B cell (primary cell): Measurements from ENCODE around the gene ZNF609. TPM values are rescaled to one million over a fixed set of nuclear protein-coding genes. Genes with fewer than 3 reads are reported as not detected.

ENCODE experiments used
- ATAC-seq: fragments of 200-7000 bp; cut with Tn5 transposase; one replicate; pipeline ENCODE4 v1.10.0; 2021; ENCODE audit warnings: low read depth, mild to moderate bottlenecking, moderate number of reproducible peaks, moderate library complexity
- CTCF ChIA-PET: fragments of 350-600 bp; sonication (Branson Sonifier 250); formaldehyde crosslinking; loops from one replicate; lab custom pipeline; 2021; ENCODE audit warnings: antibody characterized with exemption, inconsistent platforms; lab: Charles Lee
- POLR2A ChIA-PET: fragments of 350-600 bp; sonication (Branson Sonifier 250); formaldehyde crosslinking; loops from one replicate; lab custom pipeline; 2021; ENCODE audit warnings: antibody characterized with exemption; lab: Charles Lee
- DNase-seq: peaks from one replicate; pipeline ENCODE4 v3.0.0; 2013
- H2AFZ ChIP-seq: 2 replicates; pipeline ENCODE4 v1.6.1; 2012; ENCODE audit warnings: mild to moderate bottlenecking, low read depth, low read length; ENCODE audit not compliant: insufficient read depth, poor library complexity, severe bottlenecking
- H3K27ac ChIP-seq, 2 donors: 1 replicate in 1 of 2; 2 replicates in 1 of 2; pipeline ENCODE4 v1.5.1; 2012 to 2013; ENCODE audit warnings: low read length in 2 of 2, mild to moderate bottlenecking in 2 of 2, moderate library complexity in 1 of 2
- H3K27me3 ChIP-seq, 4 experiments: fragments of 200-600 bp in 1 of 4; sonication (generic) in 1 of 4; replicated peaks in 1 of 4; 1 replicate in 2 of 4; 2 replicates in 2 of 4; pipeline versions ENCODE4 v1.6.1 to v1.7.0; 2013 to 2016; ENCODE audit warnings: low read length in 3 of 4, mild to moderate bottlenecking in 2 of 4, mixed read lengths in 1 of 4, moderate library complexity in 1 of 4; ENCODE audit not compliant: insufficient read depth in 4 of 4, control insufficient read depth in 3 of 4; ENCODE audit errors: control extremely low read depth in 1 of 4
- H3K36me3 ChIP-seq, 2 experiments: replicated peaks in 1 of 2; 1 replicate in 1 of 2; 2 replicates in 1 of 2; pipeline versions ENCODE4 v1.6.1 to v1.7.1; 2013; ENCODE audit warnings: low read length in 1 of 2; ENCODE audit not compliant: insufficient read depth in 2 of 2, control insufficient read depth in 1 of 2; ENCODE audit errors: control extremely low read depth in 1 of 2, extremely low read depth in 1 of 2
- H3K4me1 ChIP-seq, 2 donors: fragments of 200-600 bp in 1 of 2; sonication (generic) in 1 of 2; 1 replicate in 1 of 2; 2 replicates in 1 of 2; pipeline versions ENCODE4 v1.5.1 to v1.6.1; 2013 to 2017; ENCODE audit warnings: low read length in 2 of 2; ENCODE audit not compliant: control insufficient read depth in 2 of 2, insufficient read depth in 2 of 2
- H3K4me2 ChIP-seq: replicated peaks from 2 replicates; pipeline ENCODE3; 2012; ENCODE audit warnings: mild to moderate bottlenecking, low read depth, low read length; ENCODE audit not compliant: poor library complexity, severe bottlenecking
- H3K4me3 ChIP-seq, 5 experiments: fragments of 200-600 bp in 1 of 5; sonication (generic) in 1 of 5; 1 replicate in 3 of 5; 2 replicates in 2 of 5; pipeline versions ENCODE4 v1.5.1 to v1.7.0; 2011 to 2016; ENCODE audit warnings: low read length in 4 of 5, mild to moderate bottlenecking in 4 of 5, low read depth in 2 of 5, control low read depth in 1 of 5, moderate library complexity in 1 of 5; ENCODE audit not compliant: insufficient read depth in 1 of 5; ENCODE audit errors: control extremely low read depth in 1 of 5, extremely low read depth in 1 of 5
- H3K79me2 ChIP-seq: fragments of 200-600 bp; sonication (generic); one replicate; pipeline ENCODE4 v1.6.0; 2016; ENCODE audit warnings: low read length; ENCODE audit not compliant: control insufficient read depth, insufficient read depth
- H3K9ac ChIP-seq: fragments of 200-600 bp; sonication (generic); 2 replicates; pipeline ENCODE4 v1.6.1; 2017; ENCODE audit warnings: mild to moderate bottlenecking, low read length, moderate library complexity
- H3K9me3 ChIP-seq, 3 donors: one replicate each; pipeline versions ENCODE4 v1.6.1 to v1.7.1; 2013; ENCODE audit warnings: low read length in 2 of 3; ENCODE audit not compliant: control insufficient read depth in 2 of 3, insufficient read depth in 1 of 3; ENCODE audit errors: control extremely low read depth in 1 of 3
- H4K20me1 ChIP-seq: 2 replicates; pipeline ENCODE4 v1.6.0; 2012; ENCODE audit warnings: mild to moderate bottlenecking, low read length; ENCODE audit not compliant: insufficient read depth, control insufficient read depth, poor library complexity, severe bottlenecking
- H3K27ac Mint-ChIP-seq: one replicate; pipeline ENCODE4 v1.8.0; 2021; ENCODE audit warnings: mixed read lengths
- H3K27me3 Mint-ChIP-seq: one replicate; pipeline ENCODE4 v1.8.0; 2021; ENCODE audit warnings: mixed read lengths
- H3K4me1 Mint-ChIP-seq: one replicate; pipeline ENCODE4 v1.8.0; 2021; ENCODE audit warnings: mixed read lengths
- H3K4me3 Mint-ChIP-seq: one replicate; pipeline ENCODE4 v1.8.0; 2021; ENCODE audit warnings: mixed read lengths
- H3K9me3 Mint-ChIP-seq: one replicate; pipeline ENCODE4 v1.8.0; 2022; ENCODE audit warnings: mixed read lengths; ENCODE audit not compliant: insufficient read depth
- CTCF ChIP-seq: fragments of 200-600 bp; IDR thresholded peaks from one replicate; pipeline ENCODE4 v1.8.0; 2022; ENCODE audit warnings: antibody characterized with exemption, mild to moderate bottlenecking
- EZH2 ChIP-seq: IDR thresholded peaks from 2 replicates; pipeline ENCODE4 v1.6.1; 2012; ENCODE audit warnings: borderline replicate concordance, low read depth, mild to moderate bottlenecking, moderate library complexity, low read length; ENCODE audit not compliant: insufficient read depth, poor library complexity, severe bottlenecking
- WGBS: methylation state at CpG from one replicate; pipeline ENCODE4 v1.1.5; 2013; ENCODE audit warnings: missing lambda C conversion rate; ENCODE audit not compliant: insufficient coverage; 5-methylcytosine and 5-hydroxymethylcytosine counted together
- intact Hi-C: fragments of 100-400 bp; cut with micrococcal nuclease; formaldehyde crosslinking; loops from one replicate; pipeline ENCODE4 v1.10.0; 2022
- polyA plus RNA-seq: library from polyadenylated mRNA; depleted of rRNA; stranded (reverse); fragments of >200 nt; gene quantifications from 2 replicates; pipeline ENCODE4 v1.2.3, GENCODE V29; 2012
- total RNA-seq, 2 donors: library from RNA; stranded (reverse); fragments of 120-200 nt in 1 of 2; gene quantifications; 1 replicate in 1 of 2; 2 replicates in 1 of 2; pipeline versions ENCODE4 v1.2.3 to v1.2.4, GENCODE V29; 2013 to 2022

ZNF609 gene
- total and polyA plus RNA-seq, 2 donors (not counting 1 experiment from before 2014, with no cell fraction given) = 5.8 to 32.9 TPM

- Histone ChIP-seq H2AFZ (no peak overlapping the region), H3K27me3 (no peaks in the 10 kb centered on the region), H3K36me3 (no peaks in the 10 kb centered on the region), H3K4me1 (peaks cover 25 to 30% of the 10 kb centered on the region in 2 donors), H3K79me2 (peaks cover 40% of the 10 kb centered on the region), H4K20me1 (no peaks in the 10 kb centered on the region), H3K4me3 (no peak overlapping the region), H3K9ac (no peak overlapping the region), H3K9me3 (no peaks in the 10 kb centered on the region), H3K4me2 (no peak overlapping the region), H3K27ac (no peak overlapping the region)
- POLR2A ChIA-PET = no interaction called here
- intact Hi-C loops = no loop called here
- Mint-ChIP-seq H3K9me3 (no peaks in the 10 kb centered on the region), H3K27me3 (no peaks in the 10 kb centered on the region), H3K4me3 (no peak overlapping the region), H3K4me1 (peaks cover 35% of the 10 kb centered on the region), H3K27ac (no peak overlapping the region)
- CTCF ChIA-PET = no interaction called here
- TF ChIP-seq EZH2 (no peak), CTCF (no peak)
- WGBS = 86% methylated on average over 1 of the region's 5 CpGs
- DNase-seq (no peak), ATAC-seq (no peak)
These were observed 157.8 kb downstream of the ZNF609 start for GRCh38 chr15:64618138-64618537.

DNA sequence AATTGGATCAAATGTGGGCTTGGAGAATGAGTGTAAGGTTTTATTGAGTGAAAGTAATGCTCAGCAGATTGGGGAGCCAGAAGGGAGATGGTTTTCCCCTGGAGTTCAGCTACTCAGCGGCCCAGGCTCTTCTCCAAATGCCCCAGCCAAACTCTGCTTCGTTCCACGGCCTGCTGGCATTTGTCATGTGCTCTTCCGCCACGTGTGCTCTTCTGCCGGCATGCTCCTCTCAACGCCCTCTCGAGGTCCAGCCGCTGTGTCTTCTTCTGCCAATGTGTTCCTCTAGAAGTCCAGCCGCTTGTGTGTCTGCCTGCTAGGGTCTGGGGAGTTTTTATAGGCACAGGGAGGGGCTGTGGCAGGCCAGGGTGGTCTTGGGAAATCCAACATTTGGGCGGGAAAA is 158.2 kb downstream of the ZNF609 start:
- intact Hi-C loops = no loop called here
- no peak overlapping the region for H3K27ac Mint-ChIP-seq
- H3K4me2 ChIP-seq = no peak overlapping the region
- H3K27me3 Mint-ChIP-seq = no peaks in the 10 kb centered on the region
- H3K4me1 ChIP-seq = peaks cover 29 to 34% of the 10 kb centered on the region in 2 donors
- H3K9ac ChIP-seq = no peak overlapping the region
- DNase-seq = no peak
- H3K9me3 Mint-ChIP-seq = no peaks in the 10 kb centered on the region
- ATAC-seq = no peak
- no peaks in the 10 kb centered on the region for H3K27me3 ChIP-seq
- no peak overlapping the region for H3K27ac ChIP-seq
- no peak overlapping the region for H3K4me3 Mint-ChIP-seq
- no peak for TF ChIP-seq EZH2
- TF ChIP-seq CTCF = no peak
- 100% methylated on average over 8 of the region's 11 CpGs for WGBS
- H3K4me3 ChIP-seq = no peak overlapping the region
- H3K79me2 ChIP-seq = peaks cover 37% of the 10 kb centered on the region
- no peaks in the 10 kb centered on the region for H3K36me3 ChIP-seq
- H4K20me1 ChIP-seq = no peaks in the 10 kb centered on the region
- peaks cover 39% of the 10 kb centered on the region for H3K4me1 Mint-ChIP-seq
- no peak overlapping the region for H2AFZ ChIP-seq
- no peaks in the 10 kb centered on the region for H3K9me3 ChIP-seq
- POLR2A ChIA-PET = no interaction called here
- CTCF ChIA-PET = no interaction called here
